ENCODE measurements around the gene NCKAP5L. TPM values are rescaled to one million over a fixed set of nuclear protein-coding genes. Genes with fewer than 3 reads are reported as not detected.

The NCKAP5L gene
- total RNA-seq, 1 donor from 2014 or later = 64.3 TPM

GRCh38 chr12:49842519-49843352 lies 14.5 kb upstream of the NCKAP5L start, which contains the start of gene BCDIN3D:
TSS of gene BCDIN3D (minus strand) at chr12:49843106. CDS start at chr12:49843087, 19 bp downstream.
- Mint-ChIP-seq H3K4me1 (ENCODE audit: low read depth, unreplicated experiment) (peaks cover 8% of the 10 kb centered on the region), H3K27ac (ENCODE audit: unreplicated experiment) (peak within 1 kb of the TSS; percentile 98), H3K27me3 (ENCODE audit: unreplicated experiment) (peaks cover 5% of the 10 kb centered on the region), H3K36me3 (ENCODE audit: unreplicated experiment) (no peaks in the 10 kb centered on the region), H3K4me3 (ENCODE audit: unreplicated experiment) (peak within 1 kb of the TSS; percentile 99), H3K9me3 (ENCODE audit: unreplicated experiment) (peaks cover 3% of the 10 kb centered on the region)
- TF ChIP-seq, protein P1, sequence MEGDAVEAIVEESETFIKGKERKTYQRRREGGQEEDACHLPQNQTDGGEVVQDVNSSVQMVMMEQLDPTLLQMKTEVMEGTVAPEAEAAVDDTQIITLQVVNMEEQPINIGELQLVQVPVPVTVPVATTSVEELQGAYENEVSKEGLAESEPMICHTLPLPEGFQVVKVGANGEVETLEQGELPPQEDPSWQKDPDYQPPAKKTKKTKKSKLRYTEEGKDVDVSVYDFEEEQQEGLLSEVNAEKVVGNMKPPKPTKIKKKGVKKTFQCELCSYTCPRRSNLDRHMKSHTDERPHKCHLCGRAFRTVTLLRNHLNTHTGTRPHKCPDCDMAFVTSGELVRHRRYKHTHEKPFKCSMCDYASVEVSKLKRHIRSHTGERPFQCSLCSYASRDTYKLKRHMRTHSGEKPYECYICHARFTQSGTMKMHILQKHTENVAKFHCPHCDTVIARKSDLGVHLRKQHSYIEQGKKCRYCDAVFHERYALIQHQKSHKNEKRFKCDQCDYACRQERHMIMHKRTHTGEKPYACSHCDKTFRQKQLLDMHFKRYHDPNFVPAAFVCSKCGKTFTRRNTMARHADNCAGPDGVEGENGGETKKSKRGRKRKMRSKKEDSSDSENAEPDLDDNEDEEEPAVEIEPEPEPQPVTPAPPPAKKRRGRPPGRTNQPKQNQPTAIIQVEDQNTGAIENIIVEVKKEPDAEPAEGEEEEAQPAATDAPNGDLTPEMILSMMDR (IDR thresholded peaks at IDR 0.05; ENCODE audit: partially characterized antibody, unreplicated experiment) = no peak
- DNase-seq = peak; percentile 91

- Mint-ChIP-seq H3K4me1 (ENCODE audit: low read depth, unreplicated experiment) (peaks cover 8% of the 10 kb centered on the region), H3K27ac (ENCODE audit: unreplicated experiment) (no peak overlapping the region), H3K9me3 (ENCODE audit: unreplicated experiment) (peaks cover 3% of the 10 kb centered on the region), H3K4me3 (ENCODE audit: unreplicated experiment) (no peak overlapping the region), H3K36me3 (ENCODE audit: unreplicated experiment) (no peaks in the 10 kb centered on the region), H3K27me3 (ENCODE audit: unreplicated experiment) (peaks cover 2% of the 10 kb centered on the region)
- DNase-seq = peak; percentile 50
- TF ChIP-seq, protein P1 (IDR thresholded peaks at IDR 0.05; ENCODE audit: partially characterized antibody, unreplicated experiment) = peak; percentile 68
Observed at GRCh38 chr12:49838973-49839633, 10.9 kb upstream of the NCKAP5L start.

DNA sequence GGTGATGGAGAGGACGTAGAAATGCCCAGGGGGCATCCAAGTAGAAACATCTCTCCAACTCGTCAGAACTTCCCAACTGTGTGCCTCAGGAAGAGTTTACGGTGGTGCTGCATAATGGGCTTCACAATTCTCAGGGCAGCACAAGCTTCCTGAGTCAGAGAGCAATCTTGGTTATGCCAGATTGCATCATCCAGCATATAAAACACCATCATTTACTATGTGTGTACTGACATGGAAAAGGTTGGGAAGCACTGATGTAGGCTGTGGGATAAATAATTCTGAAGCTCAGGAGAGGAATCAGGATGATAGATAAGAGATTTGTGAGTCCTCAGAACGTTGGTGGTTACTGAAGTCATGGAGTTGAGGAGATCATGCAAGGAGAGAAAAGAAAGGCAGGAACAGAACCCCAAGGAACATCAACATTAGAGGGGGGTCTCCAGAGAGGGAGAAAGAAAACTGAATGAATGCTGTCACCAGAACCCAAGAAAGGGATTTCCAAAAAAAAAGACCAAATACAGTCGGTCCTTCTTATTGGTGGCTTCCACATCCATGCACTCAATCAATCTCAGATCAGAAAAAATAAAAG lies 4.7 kb upstream of the NCKAP5L start:
- Mint-ChIP-seq H3K27me3 (ENCODE audit: unreplicated experiment) (peaks cover 2% of the 10 kb centered on the region), H3K27ac (ENCODE audit: unreplicated experiment) (no peak overlapping the region), H3K4me1 (ENCODE audit: low read depth, unreplicated experiment) (peaks cover 7% of the 10 kb centered on the region), H3K9me3 (ENCODE audit: unreplicated experiment) (peaks cover 12% of the 10 kb centered on the region), H3K36me3 (ENCODE audit: unreplicated experiment) (no peaks in the 10 kb centered on the region), H3K4me3 (ENCODE audit: unreplicated experiment) (no peak overlapping the region)
- no peak for DNase-seq
- TF ChIP-seq, protein P1 (IDR thresholded peaks at IDR 0.05; ENCODE audit: partially characterized antibody, unreplicated experiment) = no peak

GRCh38 chr12:49831717-49832116 lies 3.5 kb upstream of the NCKAP5L start:
- DNase-seq = no peak
- H3K4me1 Mint-ChIP-seq (ENCODE audit: low read depth, unreplicated experiment) = peaks cover 11% of the 10 kb centered on the region
- TF ChIP-seq, protein P1 (IDR thresholded peaks at IDR 0.05; ENCODE audit: partially characterized antibody, unreplicated experiment) = no peak

More at GRCh38 chr12:49831717-49832116, 3.5 kb upstream of the NCKAP5L start:
- peaks cover 12% of the 10 kb centered on the region for H3K9me3 Mint-ChIP-seq (ENCODE audit: unreplicated experiment)
- no peaks in the 10 kb centered on the region for H3K36me3 Mint-ChIP-seq (ENCODE audit: unreplicated experiment)
- no peak overlapping the region for H3K4me3 Mint-ChIP-seq (ENCODE audit: unreplicated experiment)
- H3K27me3 Mint-ChIP-seq (ENCODE audit: unreplicated experiment) = peaks cover 2% of the 10 kb centered on the region
- H3K27ac Mint-ChIP-seq (ENCODE audit: unreplicated experiment) = no peak overlapping the region

Measured in glutamatergic neuron (in vitro differentiated cells).